Mesenchymal stem cell (in vitro differentiated cells and primary cell): ENCODE data around the gene ARHGAP42.

ENCODE experiments used
- DNase-seq: peaks from one replicate; pipeline ENCODE4 v3.0.0-alpha.2; 2013
- H2AFZ ChIP-seq: one replicate; pipeline ENCODE4 v1.6.1; 2013; ENCODE audit warnings: low read depth, mild to moderate bottlenecking, control low read depth, inconsistent platforms, low read length, moderate library complexity
- H2AK5ac ChIP-seq: 2 replicates; pipeline ENCODE4 v1.6.1; 2013; ENCODE audit warnings: low read length, moderate library complexity, mild to moderate bottlenecking, inconsistent platforms; ENCODE audit not compliant: severe bottlenecking
- H2BK120ac ChIP-seq: one replicate; pipeline ENCODE4 v1.6.1; 2013; ENCODE audit warnings: low read depth, mild to moderate bottlenecking, inconsistent platforms, low read length, moderate library complexity
- H2BK12ac ChIP-seq, 2 experiments: one replicate each; pipeline ENCODE4 v1.6.1; 2013; ENCODE audit warnings: inconsistent platforms in 2 of 2, low read length in 2 of 2, mild to moderate bottlenecking in 2 of 2, moderate library complexity in 2 of 2, control low read depth in 1 of 2
- H2BK15ac ChIP-seq: one replicate; pipeline ENCODE4 v1.6.1; 2013; ENCODE audit warnings: mild to moderate bottlenecking, low read depth, inconsistent platforms; ENCODE audit not compliant: poor library complexity, severe bottlenecking
- H2BK5ac ChIP-seq: 2 replicates; pipeline ENCODE4 v1.6.1; 2013; ENCODE audit warnings: low read depth, mild to moderate bottlenecking, low read length, control low read depth, inconsistent platforms; ENCODE audit not compliant: poor library complexity, severe bottlenecking
- H3K14ac ChIP-seq, 2 experiments: one replicate each; pipeline ENCODE4 v1.6.1; 2013; ENCODE audit warnings: inconsistent platforms in 2 of 2, low read length in 2 of 2, control low read depth in 1 of 2, mild to moderate bottlenecking in 1 of 2, moderate library complexity in 1 of 2
- H3K18ac ChIP-seq, 2 experiments: one replicate each; pipeline ENCODE4 v1.6.1; 2013; ENCODE audit warnings: inconsistent platforms in 2 of 2, low read length in 2 of 2, control low read depth in 1 of 2, low read depth in 1 of 2, mild to moderate bottlenecking in 1 of 2
- H3K23ac ChIP-seq, 2 experiments: one replicate each; pipeline ENCODE4 v1.6.1; 2013; ENCODE audit warnings: inconsistent platforms in 2 of 2, low read length in 2 of 2, mild to moderate bottlenecking in 2 of 2, moderate library complexity in 2 of 2, control low read depth in 1 of 2
- H3K27ac ChIP-seq: 2 replicates; pipeline ENCODE4 v1.5.1; 2013; ENCODE audit warnings: mild to moderate bottlenecking, moderate library complexity, low read length, control low read depth, inconsistent platforms; ENCODE audit not compliant: poor library complexity, severe bottlenecking
- H3K27me3 ChIP-seq, 2 experiments: 2 replicates each; pipeline versions ENCODE4 v1.6.1 to v1.7.0; 2013; ENCODE audit warnings: low read length in 2 of 2, mild to moderate bottlenecking in 2 of 2, moderate library complexity in 2 of 2, control low read depth in 1 of 2, inconsistent platforms in 1 of 2; ENCODE audit not compliant: control insufficient read depth in 1 of 2, insufficient read depth in 1 of 2
- H3K36me3 ChIP-seq, 2 experiments: 2 replicates each; pipeline versions ENCODE4 v1.6.1 to v1.7.0; 2013; ENCODE audit warnings: low read length in 2 of 2, control low read depth in 1 of 2, inconsistent platforms in 1 of 2, low read depth in 1 of 2, mild to moderate bottlenecking in 1 of 2; ENCODE audit not compliant: insufficient read depth in 2 of 2, control insufficient read depth in 1 of 2
- H3K4ac ChIP-seq, 2 experiments: one replicate each; pipeline ENCODE4 v1.6.1; 2013; ENCODE audit warnings: inconsistent platforms in 2 of 2, low read length in 2 of 2, mild to moderate bottlenecking in 2 of 2, moderate library complexity in 2 of 2, control low read depth in 1 of 2, low read depth in 1 of 2
- H3K4me1 ChIP-seq: 2 replicates; pipeline ENCODE4 v1.6.1; 2013; ENCODE audit warnings: low read depth, low read length, control low read depth; ENCODE audit not compliant: control insufficient read depth, insufficient read depth
- H3K4me2 ChIP-seq: 2 replicates; pipeline ENCODE4 v1.6.1; 2013; ENCODE audit warnings: low read length, mild to moderate bottlenecking, inconsistent platforms; ENCODE audit not compliant: poor library complexity, severe bottlenecking
- H3K4me3 ChIP-seq, 2 experiments: 2 replicates each; pipeline versions ENCODE4 v1.5.1 to v1.7.0; 2013; ENCODE audit warnings: low read length in 2 of 2, mild to moderate bottlenecking in 2 of 2, control low read depth in 1 of 2, low read depth in 1 of 2; ENCODE audit not compliant: insufficient read depth in 1 of 2
- H3K79me1 ChIP-seq: replicated peaks from 2 replicates; pipeline ENCODE4 v1.6.1; 2013; ENCODE audit warnings: mild to moderate bottlenecking, control low read depth, low read length, inconsistent platforms; ENCODE audit not compliant: poor library complexity, severe bottlenecking
- H3K9ac ChIP-seq: 2 replicates; pipeline ENCODE4 v1.7.0; 2013; ENCODE audit warnings: mild to moderate bottlenecking, low read length, moderate library complexity
- H3K9me3 ChIP-seq: 2 replicates; pipeline ENCODE4 v1.7.0; 2013; ENCODE audit warnings: mild to moderate bottlenecking, low read length; ENCODE audit not compliant: control insufficient read depth
- H4K8ac ChIP-seq: one replicate; pipeline ENCODE4 v1.6.1; 2013; ENCODE audit warnings: inconsistent platforms, mild to moderate bottlenecking, low read length, moderate library complexity
- H4K91ac ChIP-seq: one replicate; pipeline ENCODE4 v1.6.1; 2013; ENCODE audit warnings: mild to moderate bottlenecking, low read length, inconsistent platforms
- WGBS: methylation state at CpG from one replicate; pipeline ENCODE4 v1.1.7; 2013; ENCODE audit warnings: mixed read lengths; 5-methylcytosine and 5-hydroxymethylcytosine counted together

The ARHGAP42 gene

DNA sequence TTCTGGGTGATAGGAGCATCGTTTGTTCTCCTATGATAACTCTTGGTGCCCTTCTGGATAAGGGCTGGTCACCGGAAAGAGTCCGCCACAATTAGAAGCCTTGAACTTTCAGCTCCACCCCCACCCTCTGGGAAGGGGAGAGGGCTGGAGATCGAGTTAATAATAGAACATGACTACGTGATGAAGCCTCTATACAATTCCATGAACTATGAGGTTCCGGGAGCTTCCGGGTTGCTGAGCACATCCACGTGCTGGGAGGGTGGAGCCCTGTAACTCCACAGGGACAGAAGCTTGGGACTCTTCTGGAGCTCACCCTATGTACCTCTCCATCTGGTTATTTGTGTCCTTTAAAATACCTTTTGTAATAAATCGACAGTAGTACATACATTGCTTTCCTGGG, 40.3 kb downstream of the ARHGAP42 start:
- Histone ChIP-seq H3K4me1 (peaks cover 6% of the 10 kb centered on the region), H2AFZ (no peak overlapping the region), H3K27me3 (no peaks in the 10 kb centered on the region), H3K79me1 (peaks cover 20% of the 10 kb centered on the region), H4K8ac (no peak overlapping the region), H3K36me3 (no peaks in the 10 kb centered on the region), H2BK120ac (no peak overlapping the region), H2AK5ac (no peak overlapping the region), H3K4ac (no peak overlapping the region), H2BK5ac (no peak overlapping the region), H3K14ac (no peak overlapping the region), H4K91ac (no peak overlapping the region), H3K9ac (no peak overlapping the region), H3K4me2 (no peak overlapping the region), H2BK12ac (no peak overlapping the region), H3K27ac (no peak overlapping the region), H3K18ac (no peak overlapping the region), H2BK15ac (no peak overlapping the region), H3K23ac (no peak overlapping the region), H3K9me3 (no peaks in the 10 kb centered on the region), H3K4me3 (no peak overlapping the region)
- WGBS = 38% methylated on average over 5 of the region's 9 CpGs
- peak; percentile 28 for DNase-seq

DNA sequence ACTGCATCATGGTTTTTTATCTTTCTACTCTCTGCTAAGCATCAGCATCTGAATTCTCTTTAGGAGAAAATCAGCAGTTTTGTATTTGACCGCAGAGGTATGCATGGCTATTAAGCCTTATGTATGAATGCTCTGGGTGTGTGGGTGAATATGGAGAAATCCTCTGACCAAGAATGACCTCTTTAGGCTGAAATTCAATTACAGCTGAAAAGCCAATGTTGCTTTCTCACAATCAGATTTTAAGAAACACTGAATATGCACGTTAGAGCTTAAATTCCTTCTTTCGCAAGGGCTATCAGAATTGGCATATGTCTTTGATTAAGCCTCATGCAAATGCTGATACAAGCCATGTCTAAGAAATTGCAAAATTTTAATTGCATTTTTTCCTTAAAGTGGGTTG, 43.2 kb downstream of the ARHGAP42 start:
- 95% methylated on average over 3 of the region's 3 CpGs for WGBS
- Histone ChIP-seq H2BK12ac (no peak overlapping the region), H2AFZ (no peak overlapping the region), H2BK15ac (no peak overlapping the region), H2BK120ac (no peak overlapping the region), H3K4ac (no peak overlapping the region), H4K8ac (no peak overlapping the region), H3K4me2 (no peak overlapping the region), H3K9me3 (no peaks in the 10 kb centered on the region), H3K14ac (no peak overlapping the region), H3K79me1 (peaks cover 23% of the 10 kb centered on the region), H2AK5ac (no peak overlapping the region), H3K27ac (no peak overlapping the region), H3K36me3 (no peaks in the 10 kb centered on the region), H3K9ac (peak overlapping the region; percentile 11), H3K18ac (no peak overlapping the region), H4K91ac (no peak overlapping the region), H3K4me3 (no peak overlapping the region), H3K27me3 (no peaks in the 10 kb centered on the region), H2BK5ac (no peak overlapping the region), H3K23ac (no peak overlapping the region), H3K4me1 (peaks cover 6% of the 10 kb centered on the region)
- no peak for DNase-seq

- no peak overlapping the region for H2BK12ac ChIP-seq
- no peak overlapping the region for H2BK15ac ChIP-seq
- H3K18ac ChIP-seq = no peak overlapping the region
- H3K79me1 ChIP-seq = peaks cover 21% of the 10 kb centered on the region
- H3K27ac ChIP-seq = no peak overlapping the region
- H2BK5ac ChIP-seq = no peak overlapping the region
- no peak overlapping the region for H2BK120ac ChIP-seq
- H3K23ac ChIP-seq = no peak overlapping the region
- peak overlapping the region; percentile 19 for H2AK5ac ChIP-seq
- no peak overlapping the region for H3K4ac ChIP-seq
- no peak overlapping the region for H3K14ac ChIP-seq
- no peaks in the 10 kb centered on the region for H3K27me3 ChIP-seq
- H3K4me1 ChIP-seq = peaks cover 8% of the 10 kb centered on the region
- H2AFZ ChIP-seq = no peak overlapping the region
- no peak for DNase-seq
- H3K9me3 ChIP-seq = no peaks in the 10 kb centered on the region
- no peak overlapping the region for H4K8ac ChIP-seq
- no peak overlapping the region for H4K91ac ChIP-seq
- H3K36me3 ChIP-seq = no peaks in the 10 kb centered on the region
- no peak overlapping the region for H3K4me3 ChIP-seq
- no peak overlapping the region for H3K4me2 ChIP-seq
- no peak overlapping the region for H3K9ac ChIP-seq
- WGBS = 60% methylated on average over 1 of the region's 1 CpG
These were observed 44.4 kb downstream of the ARHGAP42 start for GRCh38 chr11:100731471-100731870.

- no peak overlapping the region for H2BK120ac ChIP-seq
- no peak overlapping the region for H3K14ac ChIP-seq
- H3K27me3 ChIP-seq = no peaks in the 10 kb centered on the region
- no peak overlapping the region for H2BK15ac ChIP-seq
- H4K8ac ChIP-seq = no peak overlapping the region
- H3K36me3 ChIP-seq = no peaks in the 10 kb centered on the region
- DNase-seq = no peak
- H3K18ac ChIP-seq = no peak overlapping the region
- no peak overlapping the region for H3K9ac ChIP-seq
- H3K4ac ChIP-seq = no peak overlapping the region
- H2AFZ ChIP-seq = no peak overlapping the region
- H3K9me3 ChIP-seq = no peaks in the 10 kb centered on the region
- no peak overlapping the region for H3K4me3 ChIP-seq
- no peak overlapping the region for H3K27ac ChIP-seq
- H2BK5ac ChIP-seq = no peak overlapping the region
- peaks cover 3% of the 10 kb centered on the region for H3K4me1 ChIP-seq
- no peak overlapping the region for H3K23ac ChIP-seq
- no peak overlapping the region for H2BK12ac ChIP-seq
- peaks cover 12% of the 10 kb centered on the region for H3K79me1 ChIP-seq
- H2AK5ac ChIP-seq = no peak overlapping the region
- no peak overlapping the region for H3K4me2 ChIP-seq
- no peak overlapping the region for H4K91ac ChIP-seq
These were observed 45.9 kb downstream of the ARHGAP42 start for GRCh38 chr11:100732949-100733348.
